SKM-1 treated with dmso at 0.1 percent for 144 hours (cell line): ENCODE results near the gene EEF2.
A peak's percentile ranks its signal among the peaks of the same experiment; 100 is the strongest.
"Not testable (repeated sequence)": the region's sequence is repeated elsewhere in the genome, so short reads cannot be mapped to it uniquely, and the experiment has no call there.

Source experiments
- DNase-seq: peaks from one replicate; lab custom pipeline; 2025; ENCODE audit not compliant: unreplicated experiment; lab: John Stamatoyannopoulos, UW

EEF2 gene

GRCh38 chr19:3950871-3951861 lies 34.1 kb downstream of the EEF2 start:
- DNase-seq: no peak

GRCh38 chr19:3949997-3950859 lies 35.0 kb downstream of the EEF2 start:
- no peak for DNase-seq

- DNase-seq: no peak
Observed at GRCh38 chr19:3949294-3949693, 36.0 kb downstream of the EEF2 start.

- DNase-seq: not testable (repeated sequence)
Observed at GRCh38 chr19:3947316-3947933, 37.8 kb downstream of the EEF2 start.

- no peak for DNase-seq
Observed at GRCh38 chr19:3945838-3946237, 39.4 kb downstream of the EEF2 start.

- peak; percentile 31 for DNase-seq
Observed at GRCh38 chr19:3944018-3944721, 41.1 kb downstream of the EEF2 start.

GRCh38 chr19:3942790-3943409 lies 42.4 kb downstream of the EEF2 start:
- no peak for DNase-seq

GRCh38 chr19:3938300-3938950 lies 46.8 kb downstream of the EEF2 start:
- not testable (repeated sequence) for DNase-seq

- no peak for DNase-seq
Observed at GRCh38 chr19:3936506-3937442, 48.5 kb downstream of the EEF2 start.

GRCh38 chr19:3932931-3933810 lies 52.1 kb downstream of the EEF2 start, which contains the start of gene NMRK2:
NMRK2 (plus strand) TSS chr19:3933069; CDS start chr19:3933672, 603 bp downstream.
- no peak for DNase-seq

- DNase-seq: no peak
Observed at GRCh38 chr19:3931041-3931440, 54.2 kb downstream of the EEF2 start.
